Mammary epithelial cell (primary cell): Measurements from ENCODE around the gene UQCRC1.

Experiments used
- CTCF ChIP-seq, 2 donors: IDR thresholded peaks in 1 of 2; conservative IDR thresholded peaks in 1 of 2; 2 replicates each; pipeline ENCODE4 v1.5.1; 2011 to 2012; ENCODE audit warnings: inconsistent platforms in 2 of 2, low read length in 2 of 2, mild to moderate bottlenecking in 2 of 2, control low read depth in 1 of 2, low read depth in 1 of 2; ENCODE audit not compliant: insufficient read depth in 1 of 2; ENCODE audit errors: extremely low read depth in 1 of 2
- EZH2 ChIP-seq: IDR thresholded peaks from 2 replicates; pipeline ENCODE4 v1.6.1; 2012; ENCODE audit warnings: low read length, inconsistent platforms, borderline replicate concordance

DNA sequence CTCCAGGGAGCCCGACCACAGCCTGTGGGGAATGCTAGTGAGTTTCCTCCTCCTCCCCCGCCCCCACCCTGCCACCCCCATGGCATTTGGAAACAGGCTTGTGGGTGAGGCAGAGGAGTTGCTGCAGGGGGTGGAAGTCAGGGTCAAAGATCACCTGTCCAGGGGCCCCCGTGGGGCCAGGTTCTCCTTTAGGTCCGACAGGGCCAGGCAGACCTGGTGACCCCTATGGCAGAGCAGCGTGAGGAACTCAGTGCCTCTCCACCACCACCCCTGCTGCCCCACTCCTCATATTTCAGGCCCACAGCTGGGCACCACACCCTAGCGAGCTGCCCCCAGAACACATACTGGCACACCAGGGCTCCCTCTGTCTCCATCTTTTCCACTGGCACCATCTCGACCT is 36.9 kb downstream of the UQCRC1 start:
- no peak for TF ChIP-seq CTCF (conservative IDR thresholded peaks at IDR 0.05 in 1 of 2, IDR thresholded peaks at IDR 0.05 in 1 of 2; ENCODE audit: extremely low read depth in 1 of 2, insufficient read depth in 1 of 2, low read depth in 1 of 2, low read length in 2 of 2)
- TF ChIP-seq EZH2, result no peak
